CD4-positive, alpha-beta T cell treated with Interleukin-4 for 1 hour (primary cell): ENCODE measurements around the gene DDX41.
"Not testable (repeated sequence)": the region's sequence is repeated elsewhere in the genome, so short reads cannot be mapped to it uniquely, and the experiment has no call there.

Experiments
- DNase-seq, 2 donors: peaks; one replicate each; pipeline ENCODE4 v3.0.0-alpha.2; 2020 to 2022

The DDX41 gene

DNA sequence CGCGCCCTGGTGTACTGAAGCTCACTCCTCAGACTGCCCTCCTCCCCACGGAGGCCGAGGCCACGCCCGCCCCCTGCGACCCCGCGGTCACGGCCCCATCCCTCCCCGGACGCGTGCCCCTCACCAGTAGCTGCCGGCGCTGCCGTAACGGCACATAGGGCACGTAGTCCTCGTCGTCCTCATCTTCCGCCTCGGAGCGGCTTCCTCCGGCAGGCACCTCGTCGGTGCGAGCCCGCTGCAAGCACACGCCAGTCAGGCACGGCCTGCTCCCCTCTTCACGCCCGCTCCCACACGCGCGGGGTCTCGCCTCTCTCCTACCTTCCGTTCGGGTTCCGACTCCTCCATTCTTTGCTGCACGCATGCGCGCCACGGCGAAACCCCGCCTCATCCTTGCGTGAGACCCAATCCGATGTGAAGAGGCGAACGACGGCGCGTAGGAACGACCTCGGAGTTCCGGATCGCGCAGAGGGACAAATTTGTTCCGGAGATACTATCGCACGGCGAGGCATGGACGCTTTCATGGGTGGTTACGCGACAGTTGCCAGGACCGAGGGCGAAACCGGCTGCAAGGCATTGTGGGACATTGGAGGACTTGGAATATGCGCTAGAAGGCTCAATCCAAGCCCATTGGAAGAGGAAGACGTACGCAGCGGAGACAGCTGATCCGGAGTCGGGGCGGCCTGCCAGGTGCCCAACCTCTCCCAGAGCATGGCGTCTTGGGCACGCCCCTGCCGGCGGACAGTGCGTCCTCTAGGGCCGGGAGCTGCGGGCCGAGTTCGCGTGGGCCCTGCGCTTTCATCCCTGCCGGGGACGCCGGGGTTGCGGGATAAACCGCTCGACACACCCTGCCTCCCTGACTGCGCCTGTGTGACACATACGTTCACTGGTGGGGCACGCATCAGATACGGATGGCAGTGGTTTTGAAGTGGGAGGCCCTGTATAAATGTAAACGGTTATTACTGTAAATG is at the start of gene DDX41:
Gene DDX41 (minus strand): TSS at position 361 of the 968 bp plus-strand sequence. CDS start 16 bp downstream, at position 345.
- DNase-seq = peak; percentile 96

DNA sequence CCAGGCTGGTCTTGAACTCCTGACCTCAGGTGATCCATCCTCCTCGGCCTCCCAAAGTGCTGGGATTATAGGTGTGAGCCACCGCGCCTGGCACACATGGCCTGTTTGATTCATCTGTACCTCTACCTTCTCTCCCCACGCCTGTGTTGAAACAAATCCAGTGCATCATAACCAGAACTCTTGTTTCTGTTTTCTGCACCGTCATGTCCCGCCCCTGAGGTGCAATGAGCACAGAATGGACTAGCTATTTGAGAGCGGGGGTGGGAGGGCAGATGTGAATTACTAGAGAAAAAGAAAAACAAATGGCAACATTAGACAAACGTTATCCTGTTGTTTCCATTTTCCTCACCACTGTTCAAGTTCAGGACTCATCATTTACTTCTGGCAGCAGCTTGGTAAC is 48.3 kb upstream of the DDX41 start:
- DNase-seq = no peak

DNA sequence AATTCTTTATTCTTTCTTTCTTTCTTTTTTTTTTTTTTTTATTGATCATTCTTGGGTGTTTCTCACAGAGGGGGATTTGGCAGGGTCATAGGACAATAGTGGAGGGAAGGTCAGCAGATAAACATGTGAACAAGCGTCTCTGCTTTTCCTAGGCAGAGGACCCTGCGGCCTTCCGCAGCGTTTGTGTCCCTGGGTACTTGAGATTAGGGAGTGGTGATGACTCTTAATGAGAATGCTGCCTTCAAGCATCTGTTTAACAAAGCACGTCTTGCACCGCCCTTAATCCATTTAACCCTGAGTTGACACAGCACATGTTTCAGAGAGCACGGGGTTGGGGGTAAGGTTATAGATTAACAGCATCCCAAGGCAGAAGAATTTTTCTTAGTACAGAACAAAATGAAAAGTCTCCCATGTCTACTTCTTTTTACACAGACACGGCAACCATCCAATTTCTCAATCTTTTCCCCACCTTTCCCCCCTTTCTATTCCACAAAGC is 42.7 kb upstream of the DDX41 start:
- DNase-seq = not testable (repeated sequence)

DNA sequence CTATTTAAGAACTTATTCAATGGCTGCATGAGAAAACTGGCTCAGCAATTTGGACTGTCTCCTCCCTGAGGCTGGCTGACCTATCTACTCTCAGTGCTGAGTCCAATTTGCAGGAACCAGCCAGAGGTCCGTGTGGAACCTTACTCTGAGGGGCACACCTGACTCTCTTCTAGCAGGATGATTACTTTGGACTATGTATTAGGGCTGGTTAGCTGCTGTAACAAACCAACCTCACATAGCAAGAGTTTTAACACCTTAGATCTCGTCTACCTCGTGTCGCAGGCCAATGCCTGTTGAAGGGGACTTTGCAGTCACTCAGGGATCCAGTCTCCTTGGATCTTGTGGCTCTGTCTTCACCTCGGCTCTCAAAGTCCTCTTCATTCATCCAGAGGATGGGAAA is 41.0 kb upstream of the DDX41 start:
- no peak for DNase-seq

DNA sequence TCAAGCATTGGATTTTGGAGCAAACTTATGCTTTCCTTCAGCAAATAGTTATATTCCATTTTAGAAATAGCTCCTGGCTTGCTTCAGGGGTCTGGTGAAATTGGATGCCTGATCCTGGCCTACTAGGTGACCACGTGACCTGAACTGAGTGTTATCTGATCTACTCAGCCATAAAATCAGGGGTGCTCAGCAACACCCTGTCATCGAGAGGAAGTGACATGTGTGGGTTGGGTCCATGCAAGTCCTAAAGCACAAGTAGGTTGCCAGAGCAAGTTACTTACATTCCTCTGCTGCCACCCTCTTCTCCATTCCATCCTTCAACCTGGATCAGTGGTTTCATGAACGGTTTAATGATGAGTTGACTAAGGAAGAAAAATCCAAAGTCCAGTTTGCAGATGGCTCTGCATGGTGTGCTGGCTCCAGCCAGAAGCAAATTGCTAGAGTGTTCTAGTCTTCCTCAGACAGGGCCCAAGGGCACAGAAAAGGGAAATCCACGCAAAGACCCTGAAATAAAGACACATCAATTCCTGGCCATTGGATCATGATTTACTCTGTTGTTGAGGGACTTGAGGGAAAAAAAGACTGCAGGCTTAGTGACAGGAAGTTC is 40.4 kb upstream of the DDX41 start:
- DNase-seq = peak in 1 of 2 donors; percentile 51

DNA sequence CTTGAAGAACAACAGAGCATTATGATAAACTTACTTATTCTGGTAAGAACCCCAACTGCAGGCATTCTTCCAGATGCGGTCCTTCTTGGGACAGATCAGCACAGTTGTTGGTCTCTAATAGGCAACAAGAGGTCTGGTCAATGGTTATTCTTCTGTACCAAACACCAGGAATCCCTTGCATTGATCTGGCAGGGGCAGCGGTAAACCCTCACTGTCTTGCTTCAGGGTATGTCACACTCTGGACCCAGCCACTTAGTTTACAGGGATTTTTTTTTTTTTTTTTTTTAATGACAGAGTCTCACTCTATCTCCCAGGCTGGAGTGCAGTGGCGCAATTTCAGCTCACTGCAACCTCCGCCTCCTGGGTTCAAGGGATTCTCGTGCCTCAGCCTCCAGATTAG is 38.9 kb upstream of the DDX41 start:
- no peak for DNase-seq

DNA sequence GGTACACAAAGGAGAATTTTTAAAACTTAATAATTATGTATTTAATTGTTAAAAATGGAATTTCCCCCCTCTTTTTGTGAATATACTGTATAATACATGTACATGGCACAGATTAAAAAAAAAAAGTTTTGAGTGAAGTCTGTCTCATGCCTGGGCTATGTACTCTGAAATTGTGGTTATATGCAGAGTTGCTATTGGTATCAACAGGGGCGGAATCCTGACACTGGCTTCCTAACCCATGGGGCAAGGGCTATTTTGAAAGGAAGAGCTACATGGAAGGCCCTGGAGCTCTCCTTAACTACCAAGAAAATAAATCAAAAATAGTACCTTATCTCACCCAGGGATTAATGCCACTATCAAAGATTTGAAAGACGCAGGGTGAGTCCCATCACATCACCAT is 38.5 kb upstream of the DDX41 start:
- no peak for DNase-seq

DNA sequence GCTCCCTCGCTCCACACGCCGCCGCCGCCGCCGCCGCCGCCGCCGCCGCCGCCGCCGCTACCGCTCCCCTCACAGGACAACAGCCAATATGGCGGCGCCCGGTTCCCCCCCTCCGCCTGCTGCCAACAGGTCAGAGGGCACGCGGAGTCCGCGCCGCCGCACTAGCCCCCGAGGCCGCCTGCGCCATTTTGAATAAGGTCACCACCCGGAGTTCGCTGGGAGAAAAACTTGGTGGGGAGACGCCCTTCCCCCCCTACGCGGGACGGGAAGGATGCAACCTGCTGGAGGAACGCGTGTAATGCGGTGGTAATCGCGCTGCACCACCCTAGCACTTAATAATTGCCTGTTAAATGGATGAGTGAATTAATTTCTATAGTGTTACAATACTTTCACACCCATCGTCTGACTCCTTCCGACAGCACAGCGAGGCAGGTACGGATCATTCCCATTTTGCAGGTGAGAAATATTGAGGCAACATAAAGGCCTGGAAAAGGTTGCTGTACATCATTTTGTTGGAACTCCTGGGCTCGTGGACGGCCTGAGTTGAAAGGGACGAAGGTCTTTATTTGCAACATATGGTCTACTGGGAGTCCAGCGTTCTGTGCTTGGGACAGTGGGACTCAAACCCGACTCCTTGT is 37.8 kb upstream of the DDX41 start, which contains the start of gene FAM193B:
Gene FAM193B (minus strand): TSS at position 90 of the 638 bp plus-strand sequence. CDS start 105 bp downstream, outside the sequence.
- peak; percentile 94 to 96 for DNase-seq

DNA sequence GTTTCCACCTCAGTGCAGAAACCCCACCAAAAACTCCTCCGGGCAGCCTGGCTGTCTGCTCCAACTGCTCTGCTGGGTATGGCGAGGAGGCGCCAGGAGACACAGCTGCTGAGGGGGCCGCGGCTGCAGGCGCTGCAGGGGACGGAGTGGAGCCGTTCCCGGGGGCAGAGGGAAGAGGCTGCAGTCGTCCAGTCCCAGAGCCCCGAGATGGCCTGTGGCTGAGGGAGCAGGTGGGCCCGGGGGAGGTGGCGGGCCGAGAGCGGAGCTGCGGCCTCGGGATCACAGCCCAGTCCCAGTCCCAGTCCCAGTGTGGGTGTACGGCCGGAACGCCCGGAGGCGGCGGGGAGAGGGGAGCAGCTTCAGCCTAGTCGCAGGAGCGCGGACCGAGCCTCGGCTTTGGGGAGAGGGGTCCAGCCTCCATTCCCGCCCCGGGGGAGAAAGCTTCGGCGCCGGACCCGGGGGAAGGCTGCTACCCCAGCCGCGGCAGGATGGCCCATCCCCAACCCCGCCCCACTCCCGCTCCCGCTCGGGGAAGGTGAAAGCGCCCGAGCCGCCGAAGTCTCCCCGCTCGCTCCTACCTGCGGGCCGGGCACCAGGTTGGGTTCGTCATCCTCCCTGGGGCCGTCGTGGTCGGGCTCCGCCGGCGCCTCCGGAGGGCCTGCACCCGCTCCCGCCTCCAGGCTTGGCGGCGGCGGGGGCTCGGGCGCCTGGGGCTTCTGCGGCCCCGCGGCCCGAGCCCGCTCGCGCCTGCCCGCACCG is 37.1 kb upstream of the DDX41 start:
- DNase-seq = peak in 1 of 2 donors; percentile 20

DNA sequence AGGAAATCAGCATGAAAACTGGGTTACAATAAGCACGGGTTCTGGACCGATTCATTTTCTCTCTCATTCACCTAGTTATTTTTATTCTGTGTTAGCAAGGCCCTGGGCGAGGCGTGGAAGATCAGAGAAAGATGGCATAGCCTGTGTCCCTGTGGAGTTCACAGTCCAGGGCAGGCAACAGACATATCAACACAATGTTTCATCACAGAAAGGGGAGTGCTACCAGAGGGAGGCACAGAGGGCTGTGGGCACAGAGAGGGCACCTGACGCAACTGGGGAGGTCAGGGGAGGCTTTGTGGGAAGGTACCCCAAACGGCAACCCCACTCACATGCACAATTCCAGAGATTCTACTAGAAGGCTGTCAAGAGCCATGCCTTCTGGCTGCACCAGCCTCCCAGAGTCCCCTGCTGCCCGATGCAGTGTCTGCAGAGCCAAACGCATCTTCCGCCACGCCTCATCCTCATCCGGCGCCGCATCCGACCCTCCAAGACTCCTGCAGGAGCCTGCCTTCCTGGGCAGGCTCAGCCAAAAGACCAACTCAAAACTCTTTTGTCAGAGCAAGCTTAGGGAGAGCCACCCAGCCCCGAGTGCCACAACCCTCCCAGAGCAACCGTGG is 36.2 kb upstream of the DDX41 start:
- no peak for DNase-seq

DNA sequence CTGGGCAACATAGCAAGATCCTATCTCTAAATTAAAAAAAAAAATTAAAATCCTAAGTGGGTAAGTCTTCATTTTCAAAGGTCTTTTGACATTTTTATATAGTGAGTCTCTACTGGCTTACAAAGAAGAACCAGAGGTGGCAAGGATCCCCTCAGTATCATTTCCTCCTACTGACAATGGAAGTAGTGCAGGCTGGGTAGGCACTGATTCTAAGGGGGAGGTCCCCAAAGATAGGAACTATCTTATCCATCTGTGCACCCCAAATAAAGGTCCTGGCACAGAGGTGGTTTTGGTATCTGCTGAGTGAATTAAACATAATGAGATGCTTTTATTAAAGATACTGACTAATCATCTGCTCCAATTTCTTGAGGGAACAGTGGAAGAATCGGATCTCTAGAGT is 33.4 kb upstream of the DDX41 start:
- DNase-seq = no peak

DNA sequence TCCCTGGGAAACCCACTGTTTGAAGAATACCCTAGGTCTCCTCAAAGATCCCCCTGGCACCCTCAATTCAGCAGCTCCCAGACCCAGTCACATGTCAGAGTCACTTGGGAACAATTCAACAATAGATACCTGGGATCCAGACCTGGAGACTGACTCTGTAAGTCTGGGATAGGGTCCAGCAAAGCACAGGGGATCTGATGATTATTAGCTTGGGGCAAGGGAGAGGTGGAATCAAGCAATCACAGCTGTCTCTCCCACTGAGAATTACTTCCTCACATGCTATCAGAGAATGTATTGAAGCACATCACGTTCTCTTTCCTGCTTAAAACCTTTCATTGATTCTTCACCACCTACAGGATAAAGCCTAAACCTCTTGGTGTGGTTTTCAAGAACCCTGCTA is 31.7 kb upstream of the DDX41 start:
- DNase-seq = no peak

DNA sequence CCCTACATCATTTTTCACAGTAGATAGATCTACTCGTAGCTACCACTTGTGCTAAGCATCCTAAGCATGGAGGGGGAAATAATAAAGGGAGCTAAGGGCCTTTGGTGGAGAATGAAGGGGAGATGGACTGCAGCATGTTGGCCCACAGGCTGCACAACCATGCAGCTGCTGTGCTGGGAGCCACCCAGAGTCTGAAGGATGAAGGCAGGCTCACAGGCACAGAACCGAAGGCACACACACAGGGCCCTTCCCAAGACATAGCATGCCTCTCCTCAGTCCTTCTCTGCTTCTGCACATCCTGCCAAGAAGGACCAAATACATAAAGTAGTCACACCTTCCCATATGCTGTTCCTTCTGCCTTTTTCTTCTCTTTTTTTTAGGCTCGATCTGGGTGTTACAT is 31.0 kb upstream of the DDX41 start:
- no peak for DNase-seq

DNA sequence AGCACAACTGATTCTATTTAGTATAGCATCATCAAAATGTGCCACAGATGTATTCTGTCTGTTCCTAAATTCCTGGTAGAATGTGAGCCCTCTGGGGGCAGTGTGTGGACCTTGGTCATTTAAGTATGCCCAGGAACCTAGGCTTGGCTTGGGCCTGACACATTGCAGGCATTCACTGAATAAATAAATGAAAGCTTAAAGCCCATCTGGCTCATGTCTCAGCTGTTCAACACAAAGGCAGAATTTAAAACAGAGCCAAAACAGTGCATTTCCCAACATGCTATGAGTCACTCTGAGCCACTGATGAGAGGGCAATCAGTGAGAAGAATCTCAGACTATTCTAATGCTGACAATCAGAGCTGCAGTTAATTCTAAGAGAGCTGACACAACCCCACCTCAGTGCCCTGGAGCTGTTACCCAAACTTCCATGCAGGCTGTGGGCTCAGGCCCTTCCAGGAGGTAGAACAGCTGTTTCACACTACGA is 29.5 kb upstream of the DDX41 start:
- DNase-seq = peak in 1 of 2 donors; percentile 23

DNA sequence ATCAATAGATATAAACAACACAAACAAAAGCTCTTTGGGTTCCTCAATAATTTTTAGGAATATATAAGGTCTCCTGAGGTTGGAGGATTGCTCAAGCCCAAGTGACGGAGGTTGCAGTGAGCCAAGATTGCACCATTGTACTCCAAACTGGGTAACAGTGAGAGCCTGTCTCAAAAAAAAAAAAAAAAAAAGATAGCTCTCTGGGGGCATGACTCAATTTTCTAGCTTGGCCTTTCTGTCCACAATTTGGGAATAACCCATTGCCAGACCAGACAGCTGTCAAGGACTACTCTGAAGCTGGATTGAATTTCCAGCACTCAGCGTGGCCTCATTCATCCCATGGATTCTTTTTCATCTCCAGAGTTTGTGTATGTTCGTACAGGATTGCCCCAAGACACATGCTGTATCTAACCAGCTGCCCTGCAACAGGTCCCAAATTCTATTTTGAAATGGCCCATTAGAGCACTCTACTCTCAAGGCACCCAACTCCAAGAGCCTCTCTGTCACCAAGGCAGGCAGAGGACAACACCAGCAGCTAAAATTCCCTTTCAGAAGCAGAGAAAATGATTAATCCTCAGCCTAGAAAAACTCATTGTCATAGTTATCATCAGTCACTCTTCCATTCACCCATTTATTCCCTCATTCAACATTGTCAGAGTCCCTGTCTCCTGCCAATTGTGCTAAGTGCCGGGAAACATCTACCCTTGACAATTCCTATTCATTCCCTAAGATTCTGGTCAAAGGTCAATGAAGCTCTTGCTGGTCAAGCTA is 28.9 kb upstream of the DDX41 start:
- peak in 1 of 2 donors; percentile 45 for DNase-seq

DNA sequence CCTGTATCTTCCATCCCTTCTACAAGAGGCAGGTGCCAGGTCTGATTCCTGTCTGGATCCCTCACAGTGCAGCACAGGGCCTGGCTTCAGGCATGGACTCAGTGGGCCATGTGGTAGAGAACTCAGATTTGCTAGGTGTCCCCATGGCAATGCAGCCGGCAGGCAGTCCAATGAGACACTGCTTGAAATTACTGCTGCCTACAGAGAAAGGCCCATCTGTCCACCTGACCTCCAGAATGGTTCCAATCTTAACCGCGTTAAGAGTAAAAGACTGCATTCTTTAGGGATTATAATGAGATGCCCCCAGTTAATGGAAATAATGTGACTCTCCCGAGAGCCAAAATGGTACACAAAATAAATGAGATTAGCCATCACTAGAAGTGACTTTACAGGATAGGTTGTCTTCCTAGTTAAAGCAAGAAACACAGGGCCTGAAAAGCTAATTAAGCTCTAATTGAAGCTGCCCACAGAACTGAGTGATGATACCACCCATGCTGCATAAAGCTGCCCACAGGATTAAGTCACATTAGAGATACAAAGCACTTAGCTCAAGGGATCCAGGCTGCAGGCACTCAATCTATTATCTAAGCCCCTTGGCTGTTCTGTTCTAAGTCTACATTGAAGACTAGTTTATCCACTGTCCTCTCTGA is 26.2 kb upstream of the DDX41 start:
- DNase-seq = no peak

DNA sequence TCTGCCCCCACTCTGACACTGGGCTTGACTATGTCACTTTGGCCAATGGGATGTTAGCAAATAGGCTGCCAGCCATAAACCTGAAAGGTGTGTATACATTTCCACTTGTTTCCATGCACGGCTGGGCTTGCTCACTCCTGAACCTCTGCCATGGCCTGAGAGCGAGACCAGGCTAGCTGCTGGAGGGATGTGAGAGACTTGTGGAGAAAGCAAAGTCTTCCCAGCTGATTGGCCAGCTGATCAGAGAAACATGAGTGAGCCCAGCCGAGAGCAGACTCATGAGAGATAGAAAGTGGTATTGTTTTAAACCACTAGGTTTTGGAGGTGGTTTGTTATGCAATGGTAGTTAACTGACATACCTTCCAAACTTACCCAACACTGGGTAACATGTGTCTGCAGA is 23.7 kb upstream of the DDX41 start:
- DNase-seq = no peak

DNA sequence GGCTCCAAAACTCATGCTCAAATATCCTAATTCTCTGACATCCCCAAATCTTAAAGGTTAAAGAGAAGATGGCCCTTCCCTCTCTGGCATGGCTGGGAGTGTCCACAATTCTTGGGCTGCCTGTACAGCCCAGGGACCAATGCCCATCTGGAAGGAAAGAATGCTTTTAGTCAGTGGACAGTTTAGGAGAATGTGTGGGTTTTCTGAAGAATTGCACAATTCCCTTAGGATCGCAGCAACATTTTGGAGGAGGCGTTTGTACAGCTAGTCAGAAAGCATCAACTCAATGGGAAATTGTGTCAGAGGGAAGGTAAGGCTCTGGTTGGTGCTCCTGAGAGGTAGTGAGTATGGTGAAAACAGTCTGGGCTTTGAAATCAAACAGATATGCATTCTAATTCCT is 22.6 kb upstream of the DDX41 start:
- no peak for DNase-seq

DNA sequence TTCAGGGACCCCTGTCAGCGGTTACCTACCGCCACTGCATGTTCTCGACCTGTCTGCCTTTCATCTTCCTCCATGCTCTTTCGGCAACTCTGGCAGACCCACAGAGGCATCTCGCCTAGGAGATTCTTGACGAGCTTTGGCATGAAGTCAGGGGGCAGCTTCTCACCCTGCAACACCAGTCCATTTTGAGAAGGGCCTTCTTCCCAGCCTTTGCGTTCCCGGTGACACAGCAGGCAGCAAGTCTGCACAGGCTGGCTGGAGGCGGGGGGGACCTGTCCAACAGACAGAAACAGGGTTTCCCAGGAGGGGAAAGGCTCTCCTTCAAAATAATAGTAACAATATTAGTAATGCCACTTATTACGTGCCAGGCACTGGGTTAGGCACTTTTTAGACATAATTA is 22.1 kb upstream of the DDX41 start:
- DNase-seq = no peak
